Neural progenitor cell (in vitro differentiated cells): ENCODE results near the gene CCDC74A.
"Not testable (repeated sequence)": the region's sequence is repeated elsewhere in the genome, so short reads cannot be mapped to it uniquely, and the experiment has no call there.

ENCODE experiments used
- EZH2 ChIP-seq: fragments of 200-600 bp; sonication (generic); IDR thresholded peaks from 2 replicates; pipeline ENCODE4 v1.6.1; 2017; ENCODE audit warnings: antibody characterized with exemption, mild to moderate bottlenecking, moderate library complexity
- EZH2phosphoT487 ChIP-seq: fragments of 200-600 bp; sonication (generic); IDR thresholded peaks from 2 replicates; pipeline ENCODE4 v1.6.1; 2017; ENCODE audit warnings: antibody characterized with exemption
- TF ChIP-seq, protein P1 (sequence below): fragments of 200-600 bp; sonication (generic); IDR thresholded peaks from 2 replicates; pipeline ENCODE4 v1.5.1; 2017; ENCODE audit warnings: antibody characterized with exemption, mild to moderate bottlenecking

DNA sequence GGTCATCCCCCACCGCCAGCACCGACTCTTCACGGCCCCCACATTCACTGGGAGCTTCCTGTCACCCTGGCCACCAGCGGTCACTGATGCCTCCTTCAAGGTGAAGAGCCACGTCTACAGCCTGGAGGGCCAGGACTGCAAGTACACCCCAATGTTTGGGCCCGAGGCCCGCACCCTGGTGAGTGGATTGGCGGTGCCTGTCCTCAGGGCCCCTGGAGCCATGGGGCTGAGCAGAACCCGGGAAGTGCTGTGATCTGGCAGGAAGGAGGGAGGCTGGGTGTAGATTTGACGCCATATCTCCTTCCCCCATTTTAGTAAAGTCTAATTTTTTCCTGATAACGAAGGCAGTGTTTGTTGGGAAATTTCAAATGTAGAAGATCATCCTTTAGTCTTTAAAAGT is 9.2 kb upstream of the CCDC74A start:
- TF ChIP-seq, protein P1, sequence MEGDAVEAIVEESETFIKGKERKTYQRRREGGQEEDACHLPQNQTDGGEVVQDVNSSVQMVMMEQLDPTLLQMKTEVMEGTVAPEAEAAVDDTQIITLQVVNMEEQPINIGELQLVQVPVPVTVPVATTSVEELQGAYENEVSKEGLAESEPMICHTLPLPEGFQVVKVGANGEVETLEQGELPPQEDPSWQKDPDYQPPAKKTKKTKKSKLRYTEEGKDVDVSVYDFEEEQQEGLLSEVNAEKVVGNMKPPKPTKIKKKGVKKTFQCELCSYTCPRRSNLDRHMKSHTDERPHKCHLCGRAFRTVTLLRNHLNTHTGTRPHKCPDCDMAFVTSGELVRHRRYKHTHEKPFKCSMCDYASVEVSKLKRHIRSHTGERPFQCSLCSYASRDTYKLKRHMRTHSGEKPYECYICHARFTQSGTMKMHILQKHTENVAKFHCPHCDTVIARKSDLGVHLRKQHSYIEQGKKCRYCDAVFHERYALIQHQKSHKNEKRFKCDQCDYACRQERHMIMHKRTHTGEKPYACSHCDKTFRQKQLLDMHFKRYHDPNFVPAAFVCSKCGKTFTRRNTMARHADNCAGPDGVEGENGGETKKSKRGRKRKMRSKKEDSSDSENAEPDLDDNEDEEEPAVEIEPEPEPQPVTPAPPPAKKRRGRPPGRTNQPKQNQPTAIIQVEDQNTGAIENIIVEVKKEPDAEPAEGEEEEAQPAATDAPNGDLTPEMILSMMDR: not testable (repeated sequence)
- TF ChIP-seq EZH2, EZH2phosphoT487: not testable (repeated sequence)
